Embryonic facial prominence (tissue), 1 donor: ENCODE data around the gene NDUFA3.

Experiments used
- DNase-seq: peaks from one replicate; pipeline ENCODE4 v3.0.0-alpha.2; 2016; ENCODE audit errors: extremely low spot score

Gene NDUFA3

DNA sequence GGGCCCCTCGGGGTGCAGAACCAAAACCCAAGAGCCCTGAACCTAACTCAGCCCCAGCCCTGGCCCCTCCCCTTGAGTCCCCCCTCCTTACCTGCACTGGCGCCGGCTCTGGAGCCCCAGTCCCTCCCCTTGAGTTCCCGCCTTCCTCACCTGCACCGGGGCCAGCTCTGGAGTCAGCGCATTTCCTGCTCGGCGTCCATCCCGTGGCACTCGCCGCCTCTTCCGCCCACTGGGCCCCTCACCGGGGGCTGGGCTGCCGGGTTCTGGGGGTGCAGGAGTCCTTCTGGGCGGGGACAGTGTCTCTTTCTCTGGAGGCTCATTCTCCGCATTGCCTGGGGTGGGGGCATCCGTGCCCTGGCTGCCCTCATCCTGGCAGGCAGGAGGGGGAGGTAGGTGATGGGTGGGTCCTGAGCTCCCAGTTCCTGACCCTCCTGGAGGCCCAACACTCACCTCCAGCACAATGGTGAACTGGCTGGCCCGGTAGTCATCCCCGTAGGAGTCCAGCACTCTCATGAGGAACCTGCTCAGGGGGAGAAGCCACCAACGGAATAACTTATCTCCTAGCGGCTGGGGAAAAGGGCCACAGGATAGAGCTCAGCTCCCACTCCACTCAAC is 5.3 kb downstream of the NDUFA3 start:
- no peak for DNase-seq

DNA sequence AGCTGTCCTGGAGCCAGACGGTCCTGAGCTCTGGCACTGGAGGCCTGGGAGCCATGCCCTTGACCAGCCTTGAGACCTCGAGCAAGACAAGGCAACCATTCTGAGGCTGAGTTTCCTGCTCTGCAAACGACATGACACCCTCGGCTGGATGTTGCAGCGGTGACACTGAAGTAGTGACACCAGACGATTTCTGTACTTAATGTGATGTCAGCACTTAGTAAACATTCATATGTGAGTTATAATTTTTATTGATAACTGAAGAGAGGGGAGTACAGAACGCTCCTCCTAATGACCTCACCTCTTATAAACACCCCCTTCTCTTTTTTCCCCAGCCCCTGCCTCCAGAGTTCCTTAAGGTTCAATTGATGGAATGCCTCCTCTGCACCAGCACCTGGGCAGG is 5.8 kb downstream of the NDUFA3 start:
- DNase-seq: no peak

DNA sequence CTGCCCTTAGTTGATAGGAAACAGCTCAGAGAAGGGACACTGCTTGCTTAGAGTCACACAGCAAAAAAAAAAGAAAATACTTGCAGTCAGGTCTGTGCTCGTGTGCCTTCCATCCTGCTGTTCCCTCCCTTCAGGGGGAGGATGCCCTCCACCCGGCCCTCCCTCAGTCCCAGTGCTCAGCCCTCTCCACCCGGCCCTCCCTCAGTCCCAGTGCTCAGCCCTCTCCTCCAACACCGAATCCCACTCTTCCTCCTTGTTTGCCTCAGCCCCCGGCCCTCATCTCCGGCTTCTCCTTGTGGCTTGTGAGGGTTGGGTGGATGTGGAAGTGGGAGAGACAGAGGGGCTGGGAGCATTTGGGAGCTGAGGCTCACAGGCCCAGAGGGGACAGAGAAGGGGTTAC is 7.0 kb downstream of the NDUFA3 start:
- no peak for DNase-seq

DNA sequence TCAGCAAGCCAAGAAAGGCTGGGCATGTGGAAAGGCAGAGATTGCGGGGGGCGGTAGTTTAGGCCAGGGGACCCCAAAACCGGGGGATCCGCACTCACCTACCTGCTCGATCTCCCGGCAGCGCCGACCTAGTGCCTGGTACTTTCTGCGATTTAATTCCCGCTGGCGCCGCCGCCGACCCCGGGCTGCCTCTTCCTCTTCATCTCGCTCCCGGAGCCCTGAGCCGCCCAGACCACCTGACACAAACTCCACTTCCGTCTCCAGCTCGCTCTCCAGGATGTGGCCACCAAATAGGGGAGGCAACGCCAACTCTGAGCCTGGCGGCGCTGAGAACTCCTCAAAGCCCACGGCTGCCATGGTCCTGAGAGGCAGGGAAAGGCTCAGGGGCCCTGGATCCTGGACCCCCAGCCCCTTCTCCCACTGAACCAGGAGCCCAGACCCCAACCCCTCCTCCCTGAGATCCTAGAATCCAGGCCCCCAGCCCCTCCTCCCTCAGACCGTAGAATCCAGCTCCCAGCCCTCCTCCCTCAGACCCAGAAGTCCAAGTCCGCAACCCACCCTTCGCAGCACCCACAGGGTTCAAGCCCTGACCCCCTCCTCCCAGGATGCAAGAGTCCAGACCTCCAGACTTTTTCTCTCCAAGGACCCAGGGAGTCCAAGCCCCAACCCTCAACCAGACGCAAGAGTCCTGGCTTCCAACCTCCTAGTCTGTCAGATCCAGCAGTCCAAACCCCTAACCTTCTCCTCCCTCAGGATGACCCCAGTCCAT is 11.9 kb downstream of the NDUFA3 start:
- DNase-seq: no peak

DNA sequence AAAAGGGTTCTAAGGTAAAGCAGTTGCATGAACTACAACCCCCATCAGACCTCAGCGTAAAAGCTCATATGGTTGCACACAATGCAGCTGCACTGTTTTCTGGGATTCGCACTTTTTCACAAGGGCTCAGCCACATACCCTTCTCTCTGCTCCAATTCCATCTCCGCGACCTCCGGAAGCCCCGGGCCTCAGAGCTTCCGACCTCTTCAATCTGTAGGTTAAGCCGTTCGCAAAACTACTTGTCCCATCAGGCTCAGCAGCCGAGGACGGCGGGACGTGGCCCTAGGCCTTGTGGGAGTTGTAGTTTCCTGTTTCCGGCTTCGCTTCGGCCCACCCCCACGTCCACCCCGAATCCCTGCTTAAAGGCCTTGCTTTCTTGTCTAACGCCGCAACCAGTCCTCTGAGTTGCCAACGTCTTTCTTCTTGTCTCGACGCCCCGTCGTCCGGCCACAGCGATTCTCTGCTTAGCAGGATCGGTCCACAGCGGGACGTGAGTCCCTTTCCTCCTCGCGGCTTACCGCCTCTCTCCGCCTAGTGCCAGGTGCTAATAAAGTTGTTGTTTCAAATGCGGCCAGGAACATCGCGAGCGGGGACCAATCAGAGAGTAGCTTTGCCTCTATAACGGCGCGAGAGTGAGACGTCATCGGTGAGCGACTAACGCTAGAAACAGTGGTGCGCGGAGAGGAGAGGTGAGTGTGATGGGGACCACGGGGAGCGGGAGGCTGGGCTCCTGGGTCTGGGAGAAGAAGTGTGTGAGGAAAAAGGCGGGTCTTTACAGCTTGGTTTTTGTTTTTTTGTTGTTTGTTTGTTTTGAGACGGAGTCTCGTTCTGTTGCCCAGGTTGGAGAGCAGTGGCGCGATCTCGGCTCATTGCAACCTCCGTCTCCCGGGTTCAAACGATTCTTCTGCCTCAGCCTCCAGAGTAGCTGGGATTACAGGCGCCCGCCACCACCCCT is 12.7 kb downstream of the NDUFA3 start, which contains the start of the genes PRPF31 and TFPT:
Gene PRPF31, plus strand, starts transcription at position 646 of the 955 bp plus-strand sequence. CDS start 2,525 bp downstream, outside the sequence.
Gene TFPT, minus strand, starts transcription at position 549 of the 955 bp plus-strand sequence. Its CDS starts 388 bp downstream, at position 161.
- DNase-seq: peak; percentile 98

DNA sequence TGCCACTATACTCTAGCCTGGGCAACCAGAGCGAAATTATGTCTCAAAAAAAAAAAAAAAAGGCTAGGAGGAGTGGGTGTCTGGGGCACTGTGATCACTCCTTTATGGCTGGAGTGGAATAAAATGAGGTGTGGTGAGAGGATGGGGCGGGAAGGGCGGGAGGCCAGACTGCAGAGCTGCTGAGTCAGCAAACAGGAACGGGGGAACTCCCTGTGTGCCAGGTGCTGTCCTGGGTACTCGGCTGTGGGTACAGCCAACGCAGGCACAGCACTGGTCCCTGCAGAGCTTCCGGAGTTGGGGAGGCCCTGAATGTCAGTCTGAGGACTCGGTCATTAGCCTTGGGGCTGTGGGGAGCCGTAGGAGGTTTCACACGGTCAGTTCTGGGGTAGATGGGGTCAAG is 18.6 kb downstream of the NDUFA3 start:
- DNase-seq: no peak

DNA sequence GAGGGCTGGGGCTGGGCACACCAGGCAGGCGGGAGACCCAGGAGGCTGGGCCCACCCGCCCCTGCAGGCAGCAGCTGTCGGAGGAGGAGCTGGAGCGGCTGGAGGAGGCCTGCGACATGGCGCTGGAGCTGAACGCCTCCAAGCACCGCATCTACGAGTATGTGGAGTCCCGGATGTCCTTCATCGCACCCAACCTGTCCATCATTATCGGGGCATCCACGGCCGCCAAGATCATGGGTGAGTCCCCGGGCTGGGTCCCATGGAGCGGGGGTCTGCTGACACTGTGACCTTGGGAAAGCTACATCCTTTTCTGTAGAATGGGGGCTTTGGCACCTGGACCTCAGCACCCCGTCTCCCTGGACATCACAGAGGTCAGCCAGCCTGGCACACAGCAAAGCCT is 21.0 kb downstream of the NDUFA3 start:
- DNase-seq: no peak

DNA sequence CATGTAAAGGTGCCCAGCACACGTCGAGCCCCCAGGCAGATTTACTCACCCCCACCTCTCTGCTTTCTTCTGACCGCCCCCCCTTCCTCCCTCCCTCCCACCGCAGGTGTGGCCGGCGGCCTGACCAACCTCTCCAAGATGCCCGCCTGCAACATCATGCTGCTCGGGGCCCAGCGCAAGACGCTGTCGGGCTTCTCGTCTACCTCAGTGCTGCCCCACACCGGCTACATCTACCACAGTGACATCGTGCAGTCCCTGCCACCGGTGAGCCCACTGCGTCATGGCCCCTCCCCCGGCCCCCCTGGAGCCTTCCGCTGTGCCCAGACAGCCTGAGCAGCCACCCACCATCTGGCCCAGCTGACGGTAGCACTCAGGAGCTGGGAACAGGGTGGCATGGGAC is 21.7 kb downstream of the NDUFA3 start:
- no peak for DNase-seq

DNA sequence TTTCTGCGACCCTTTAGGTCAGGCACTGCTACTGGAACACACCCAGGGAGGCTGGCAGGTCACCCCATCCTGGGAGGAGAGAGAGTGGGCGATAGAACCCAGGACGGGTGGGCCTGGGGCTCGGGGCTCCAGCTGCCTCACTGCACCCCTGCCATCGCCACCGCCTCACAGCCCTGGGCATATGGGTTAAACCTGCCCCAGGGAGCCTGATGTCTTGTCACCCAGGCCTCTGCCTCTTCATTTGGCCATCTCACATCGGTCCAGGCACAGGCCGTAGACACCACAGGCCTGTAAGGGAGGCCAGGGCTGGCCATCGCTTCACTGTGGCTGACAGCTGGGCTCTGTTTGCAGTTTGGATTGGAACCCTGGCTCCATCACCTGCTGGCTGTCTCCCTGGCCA is 23.1 kb downstream of the NDUFA3 start:
- no peak for DNase-seq

DNA sequence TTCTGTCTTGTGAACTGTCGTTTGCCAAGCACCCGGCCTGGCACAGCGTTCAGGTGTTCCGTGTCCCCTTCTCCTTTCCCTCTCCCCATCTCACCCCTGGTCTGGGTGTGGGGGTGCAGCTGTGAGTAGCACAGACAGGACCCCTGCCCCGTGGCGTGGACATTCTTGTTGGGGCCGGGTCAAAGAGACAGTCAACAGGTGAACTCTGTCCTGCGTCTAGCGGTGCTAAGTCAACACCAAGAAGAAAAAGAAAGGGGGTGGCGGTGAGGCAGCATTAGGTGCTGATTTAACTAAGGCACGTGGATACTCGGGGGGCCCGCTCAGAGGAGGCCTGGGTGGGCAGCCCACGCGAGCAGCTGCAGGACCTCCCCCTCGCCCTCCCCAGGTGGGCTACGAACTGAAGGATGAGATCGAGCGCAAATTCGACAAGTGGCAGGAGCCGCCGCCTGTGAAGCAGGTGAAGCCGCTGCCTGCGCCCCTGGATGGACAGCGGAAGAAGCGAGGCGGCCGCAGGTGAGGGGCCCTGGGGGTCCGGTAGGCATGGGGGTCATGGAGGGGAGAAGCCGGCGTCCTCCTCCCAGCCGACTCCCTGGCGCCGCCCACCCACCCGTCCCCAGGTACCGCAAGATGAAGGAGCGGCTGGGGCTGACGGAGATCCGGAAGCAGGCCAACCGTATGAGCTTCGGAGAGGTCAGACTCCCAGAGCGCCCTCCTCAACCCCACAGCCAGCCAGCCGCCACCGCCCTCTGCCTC is 25.2 kb downstream of the NDUFA3 start:
- no peak for DNase-seq

DNA sequence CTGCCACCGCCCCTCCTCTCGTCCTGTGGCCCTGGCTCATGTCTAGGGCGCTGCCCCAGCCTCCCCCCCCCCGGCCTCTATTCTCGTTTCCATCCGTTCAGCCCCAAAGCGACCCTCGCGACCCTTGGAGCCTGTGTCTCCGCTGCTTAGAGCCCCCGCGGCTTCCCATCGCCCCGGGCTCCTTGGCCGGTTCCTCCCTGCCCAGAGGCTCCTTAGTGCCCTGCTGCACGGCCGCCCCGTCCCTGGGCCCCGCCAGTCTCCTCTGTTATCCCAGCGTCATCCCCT is 25.7 kb downstream of the NDUFA3 start:
- no peak for DNase-seq

DNA sequence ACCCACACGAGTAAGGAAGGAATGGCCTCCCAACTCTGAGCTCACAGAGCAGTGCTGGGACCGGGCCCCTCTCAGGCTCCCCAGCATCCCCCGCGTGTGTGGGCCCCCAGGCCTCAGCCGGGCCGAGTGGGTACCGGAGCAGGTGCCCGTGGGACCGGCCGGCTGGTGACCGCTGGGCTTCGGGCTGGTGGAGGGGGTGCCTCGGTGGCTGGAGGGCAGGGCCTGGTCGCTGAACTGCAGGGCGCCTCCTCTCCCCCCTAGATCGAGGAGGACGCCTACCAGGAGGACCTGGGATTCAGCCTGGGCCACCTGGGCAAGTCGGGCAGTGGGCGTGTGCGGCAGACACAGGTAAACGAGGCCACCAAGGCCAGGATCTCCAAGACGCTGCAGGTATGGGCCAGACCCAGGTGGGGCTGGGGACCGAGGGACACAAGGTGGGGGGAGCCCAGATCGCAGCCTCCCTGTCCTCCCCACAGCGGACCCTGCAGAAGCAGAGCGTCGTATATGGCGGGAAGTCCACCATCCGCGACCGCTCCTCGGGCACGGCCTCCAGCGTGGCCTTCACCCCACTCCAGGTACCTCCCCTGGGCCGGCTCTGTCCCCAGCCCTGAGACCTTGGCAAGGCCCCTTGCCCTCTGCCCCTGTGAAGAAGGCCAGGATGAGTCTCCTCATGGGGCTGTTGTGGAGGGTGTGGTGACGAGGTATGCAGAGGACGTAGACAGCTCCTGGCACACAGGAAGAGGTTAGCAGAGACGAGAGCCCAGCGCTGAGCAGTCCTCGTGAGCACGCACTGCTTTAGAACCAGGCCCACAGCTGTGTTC is 26.4 kb downstream of the NDUFA3 start:
- DNase-seq: no peak

DNA sequence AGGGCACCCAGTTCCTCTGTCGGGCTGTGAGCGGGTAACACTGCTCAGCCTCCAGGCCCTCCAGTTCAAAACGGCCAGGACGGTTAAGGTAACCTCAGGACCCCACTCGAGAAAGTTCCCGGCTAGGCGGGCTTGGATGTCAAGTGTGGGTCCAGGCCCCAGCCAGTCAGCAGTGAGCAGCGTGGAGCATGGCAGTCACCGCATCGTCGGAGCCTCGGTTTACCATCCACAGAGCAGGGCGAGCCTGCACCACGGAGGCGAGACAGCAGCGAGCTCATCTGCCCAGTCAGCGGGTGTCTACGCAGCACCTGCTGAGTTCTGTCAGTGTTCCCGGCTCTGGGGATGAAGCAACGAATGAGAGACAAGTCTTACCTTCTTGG is 27.0 kb downstream of the NDUFA3 start:
- DNase-seq: no peak

DNA sequence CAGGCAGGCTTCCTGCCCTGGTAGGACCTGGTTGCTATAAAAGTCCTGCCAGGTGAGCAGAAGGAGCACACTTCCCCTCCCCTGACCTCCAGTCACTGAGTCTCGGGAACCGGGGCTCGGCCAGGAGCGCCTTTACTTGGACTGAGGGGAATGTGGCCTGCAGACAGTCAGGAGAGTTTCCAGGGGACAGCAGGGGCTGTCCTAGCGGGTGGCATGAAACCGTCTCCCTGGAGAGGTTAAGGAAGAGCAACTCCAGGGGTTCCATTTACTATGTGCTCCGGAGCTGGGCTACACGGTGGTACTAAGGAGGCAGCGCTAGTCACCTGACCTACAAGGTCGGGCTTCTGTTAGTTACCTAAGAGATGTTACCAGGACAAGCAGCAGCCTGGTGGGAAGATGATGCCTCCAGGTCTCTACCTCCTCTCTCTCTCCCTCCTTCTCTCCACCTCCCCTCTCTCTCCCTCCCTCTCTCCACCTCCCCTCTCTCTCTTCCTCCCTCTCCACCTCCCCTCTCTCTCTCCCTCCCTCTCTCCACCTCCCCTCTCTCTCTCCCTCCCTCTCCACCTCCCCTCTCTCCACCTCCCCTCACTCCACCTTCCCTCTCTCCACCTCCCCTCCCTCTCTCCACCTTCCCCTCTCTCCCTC is 30.8 kb downstream of the NDUFA3 start:
- DNase-seq: peak; percentile 70

DNA sequence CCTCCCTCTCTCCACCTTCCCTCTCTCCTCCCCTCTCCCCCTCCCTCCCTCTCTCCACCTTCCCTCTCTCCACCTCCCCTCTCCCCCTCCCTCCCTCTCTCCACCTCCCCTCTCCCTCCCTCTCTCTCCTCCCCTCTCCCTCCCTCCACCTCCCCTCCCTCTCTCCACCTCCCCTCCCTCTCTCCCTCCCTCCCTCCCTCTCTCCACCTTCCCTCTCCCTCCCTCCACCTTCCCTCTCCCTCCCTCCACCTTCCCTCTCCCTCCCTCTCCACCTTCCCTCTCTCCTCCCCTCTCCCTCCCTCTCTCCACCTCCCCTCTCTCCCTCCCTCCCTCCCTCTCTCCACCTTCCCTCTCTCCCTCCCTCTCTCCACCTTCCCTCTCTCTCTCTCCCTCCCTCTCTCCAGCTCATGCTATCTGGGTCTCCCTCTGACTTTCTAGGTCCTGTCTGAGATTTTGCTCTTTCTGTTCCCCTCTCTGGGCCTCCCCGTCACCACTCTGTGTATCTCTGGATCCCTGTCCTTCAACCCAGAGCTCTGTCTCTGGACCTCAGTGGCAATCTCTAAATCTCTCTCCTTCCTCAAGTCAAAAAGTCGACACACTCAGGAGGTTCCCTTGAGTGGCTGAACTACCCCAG is 31.4 kb downstream of the NDUFA3 start:
- DNase-seq: no peak

DNA sequence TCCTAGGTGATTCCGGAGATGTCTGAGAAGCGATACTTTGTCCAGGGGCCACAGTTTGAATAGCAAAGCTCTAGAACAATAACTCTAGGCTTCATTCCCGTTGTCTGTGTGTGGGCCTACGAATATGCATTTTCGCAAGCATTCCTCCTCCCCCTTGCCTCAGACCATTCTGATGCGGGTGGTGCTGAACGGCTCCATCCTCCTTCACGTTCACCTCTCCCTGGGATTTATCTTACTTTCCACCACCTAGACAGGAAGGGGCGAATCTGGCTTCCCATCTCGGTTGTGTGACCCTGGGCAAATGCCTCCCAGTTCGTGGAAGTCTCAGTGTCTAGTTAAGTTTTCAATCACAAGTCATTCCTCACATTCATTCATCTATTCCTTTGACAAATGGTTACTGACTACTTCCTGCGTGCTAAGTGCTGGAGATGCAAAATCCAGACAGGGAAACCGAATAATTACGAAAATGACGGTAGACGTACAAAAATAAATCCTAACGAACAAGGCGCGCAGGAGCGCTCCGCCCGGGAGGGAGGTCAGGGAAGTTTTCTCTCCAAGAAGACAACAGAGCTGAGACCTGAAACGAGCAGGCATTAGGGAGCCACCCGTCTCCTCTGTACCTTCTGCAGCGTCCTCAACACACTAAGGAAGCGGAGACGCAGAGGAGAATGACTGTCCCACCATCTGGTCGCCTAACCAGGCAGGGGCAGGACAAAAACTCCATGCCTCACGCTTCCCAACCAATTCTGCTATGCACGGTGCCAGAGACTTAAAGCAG is 33.6 kb downstream of the NDUFA3 start:
- DNase-seq: no peak

DNA sequence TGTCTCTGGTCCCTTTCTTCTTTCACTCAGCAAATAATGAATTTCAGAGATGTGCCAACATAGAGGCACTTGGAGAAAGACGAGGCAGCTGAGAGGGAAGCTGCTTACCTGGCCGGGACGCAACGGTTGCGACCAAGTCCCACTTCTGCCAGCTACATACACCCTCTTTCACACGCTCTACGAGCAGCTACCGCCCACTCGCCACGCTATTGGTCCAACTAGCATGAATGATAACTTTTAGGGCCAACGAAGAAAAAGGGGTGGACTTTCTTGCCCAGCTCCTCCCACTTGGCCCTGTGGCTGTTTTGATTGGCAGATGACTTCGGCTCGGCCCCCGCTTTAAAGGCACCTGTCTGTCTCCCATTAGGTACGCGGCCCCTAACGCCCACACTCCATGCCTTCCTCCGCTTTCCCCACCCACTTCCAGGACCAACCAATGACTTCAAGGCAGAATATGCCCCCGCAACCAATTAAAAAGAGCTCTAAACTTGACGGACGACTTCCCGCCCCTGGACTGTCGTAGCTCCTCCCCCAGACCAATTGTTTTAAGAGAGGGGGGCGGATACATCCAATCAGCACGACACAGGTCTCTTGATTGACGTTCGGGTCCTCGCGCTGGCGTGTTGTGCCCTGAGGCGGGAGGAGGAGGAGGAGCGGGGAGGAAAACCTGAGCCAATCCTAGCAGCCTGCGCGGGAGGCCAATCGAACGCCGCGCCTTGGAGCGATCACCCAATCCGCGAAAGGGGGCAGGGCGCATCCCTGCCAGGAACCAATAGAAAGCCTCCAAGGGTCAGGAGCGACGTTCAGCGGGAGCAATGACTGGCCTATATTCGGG is 34.4 kb downstream of the NDUFA3 start:
- DNase-seq: peak; percentile 100
